HepG2 (cell line): ENCODE measurements around the gene SYDE1. TPM values are rescaled to one million over a fixed set of nuclear protein-coding genes. Genes with fewer than 3 reads are reported as not detected.

ENCODE experiments used
- ATAC-seq: fragments of 200-7000 bp; cut with Tn5 transposase; 3 replicates; pipeline ENCODE4 v1.9.1; 2020; ENCODE audit warnings: mild to moderate bottlenecking, moderate library complexity
- BruUV-seq: library from RNA; stranded (reverse); fragments of 400-500 nt; replicated peaks from 2 replicates; lab custom pipeline; 2021; lab: Mats Ljungman, UMichigan
- CTCF ChIA-PET: fragments of 300-600 bp; formaldehyde crosslinking; extraction: SDS; loops from one replicate; lab custom pipeline; 2021; ENCODE audit warnings: low total read pairs, inconsistent platforms, low intra/inter-chr PET ratio; lab: Yijun Ruan, JAX
- POLR2A ChIA-PET: fragments of 350-600 bp; sonication (Branson Sonifier 250); formaldehyde crosslinking; loops from one replicate; lab custom pipeline; 2020; ENCODE audit warnings: antibody characterized with exemption, inconsistent platforms; lab: Yijun Ruan, JAX
- DNase-seq: peaks from one replicate; pipeline ENCODE4 v3.0.0-alpha.2; 2015; ENCODE audit warnings: low spot score
- FAIRE-seq: peaks from 3 replicates; lab custom pipeline; 2011; peaks lifted over from hg19 to GRCh38; lab: Jason Lieb, UNC
- H2AFZ ChIP-seq: one replicate; pipeline ENCODE4 v1.6.1; 2011; ENCODE audit warnings: low read length, inconsistent platforms
- H3K27ac ChIP-seq: fragments of 300-600 bp; 3 replicates; pipeline ENCODE4 v1.8.0; 2011; ENCODE audit warnings: mixed run types, mild to moderate bottlenecking, mixed read lengths, low read length, inconsistent platforms; ENCODE audit not compliant: insufficient read depth; ENCODE audit errors: extremely low read length
- H3K27me3 ChIP-seq, 2 experiments: fragments of 200-600 bp in 1 of 2; 2 replicates in 1 of 2; 3 replicates in 1 of 2; pipeline versions ENCODE4 v1.6.0 to v1.8.0; 2011; ENCODE audit warnings: low read length in 2 of 2, mild to moderate bottlenecking in 2 of 2, moderate library complexity in 2 of 2, inconsistent platforms in 1 of 2; ENCODE audit not compliant: insufficient read depth in 2 of 2, control insufficient read depth in 1 of 2
- H3K36me3 ChIP-seq, 2 experiments: fragments of 200-600 bp in 1 of 2; replicated peaks in 1 of 2; 2 replicates in 1 of 2; 3 replicates in 1 of 2; pipeline versions ENCODE4 v1.5.1 to v1.8.0; 2011; ENCODE audit warnings: low read length in 2 of 2, inconsistent platforms in 1 of 2; ENCODE audit not compliant: insufficient read depth in 2 of 2, control insufficient read depth in 1 of 2
- H3K4me1 ChIP-seq: 2 replicates; pipeline ENCODE4 v1.5.1; 2012; ENCODE audit warnings: low read length, inconsistent platforms; ENCODE audit not compliant: insufficient read depth
- H3K4me2 ChIP-seq: 2 replicates; pipeline ENCODE4 v1.6.0; 2011; ENCODE audit warnings: low read depth, low read length, inconsistent platforms
- H3K4me3 ChIP-seq, 3 experiments: fragments of 200-600 bp in 1 of 3; sonication (generic), shearing (Covaris generic) in 1 of 3; replicated peaks in 1 of 3; 2 replicates each; pipeline ENCODE4 v1.5.1; 2011 to 2016; ENCODE audit warnings: low read length in 3 of 3, inconsistent platforms in 2 of 3, low read depth in 2 of 3, mild to moderate bottlenecking in 2 of 3, control low read depth in 1 of 3, mixed read lengths in 1 of 3; ENCODE audit not compliant: insufficient read depth in 1 of 3
- H3K79me2 ChIP-seq: one replicate; pipeline ENCODE4 v1.6.1; 2011; ENCODE audit warnings: low read length, inconsistent platforms; ENCODE audit not compliant: insufficient read depth
- H3K9ac ChIP-seq: 2 replicates; pipeline ENCODE4 v1.6.0; 2011; ENCODE audit warnings: mild to moderate bottlenecking, low read depth, low read length, inconsistent platforms; ENCODE audit not compliant: insufficient read depth
- H3K9me3 ChIP-seq: 2 replicates; pipeline ENCODE4 v1.5.1; 2012; ENCODE audit warnings: mild to moderate bottlenecking, low read length
- H4K20me1 ChIP-seq: 2 replicates; pipeline ENCODE4 v1.6.0; 2011; ENCODE audit warnings: inconsistent platforms, mild to moderate bottlenecking, low read length, moderate library complexity; ENCODE audit not compliant: insufficient read depth
- ARNTL ChIP-seq: sonication (generic); formaldehyde crosslinking; IDR thresholded peaks from 2 replicates; pipeline ENCODE4 v1.4.0; 2020; ENCODE audit warnings: mild to moderate bottlenecking, missing genetic modification reagents
- HMG20A ChIP-seq: IDR thresholded peaks from 2 replicates; pipeline ENCODE4 v1.6.1; 2016; ENCODE audit warnings: borderline replicate concordance
- MTA1 ChIP-seq: sonication (generic); formaldehyde crosslinking; IDR thresholded peaks from 2 replicates; pipeline ENCODE4 v1.4.0; 2020; ENCODE audit warnings: missing genetic modification reagents, mild to moderate bottlenecking, borderline replicate concordance
- PRDM15 ChIP-seq: sonication (generic); formaldehyde crosslinking; IDR thresholded peaks from 2 replicates; pipeline ENCODE4 v1.4.0; 2020; ENCODE audit warnings: missing genetic modification reagents
- SNRNP70 ChIP-seq: fragments of 200-400 bp; formaldehyde crosslinking; IDR thresholded peaks from 2 replicates; pipeline ENCODE4 v1.6.1; 2017; ENCODE audit warnings: mild to moderate bottlenecking, low read depth, low read length, moderate library complexity
- ZFP1 ChIP-seq: IDR thresholded peaks from 2 replicates; pipeline ENCODE4 v1.6.1; 2016
- ZMAT3 ChIP-seq: sonication (generic); formaldehyde crosslinking; conservative IDR thresholded peaks from 2 replicates; pipeline ENCODE4 v1.7.0; 2021; ENCODE audit warnings: missing genetic modification reagents
- ZNF543 ChIP-seq: sonication (generic); formaldehyde crosslinking; IDR thresholded peaks from 2 replicates; pipeline ENCODE4 v1.4.0; 2020; ENCODE audit warnings: mild to moderate bottlenecking, missing genetic modification reagents
- ZNF563 ChIP-seq: sonication (generic); formaldehyde crosslinking; IDR thresholded peaks from 2 replicates; pipeline ENCODE4 v1.8.0; 2022; ENCODE audit warnings: mild to moderate bottlenecking, moderate library complexity, missing genetic modification reagents
- ZNF709 ChIP-seq: sonication (generic); formaldehyde crosslinking; IDR thresholded peaks from 2 replicates; pipeline ENCODE4 v1.5.0; 2020; ENCODE audit warnings: mild to moderate bottlenecking, missing genetic modification reagents
- ZSCAN31 ChIP-seq: sonication (generic); formaldehyde crosslinking; IDR thresholded peaks from 2 replicates; pipeline ENCODE4 v1.5.0; 2020; ENCODE audit warnings: low read depth, mild to moderate bottlenecking, missing genetic modification reagents
- WGBS: methylation state at CpG from one replicate; pipeline ENCODE4 v1.1.6; 2017; ENCODE audit warnings: low lambda C conversion rate; 5-methylcytosine and 5-hydroxymethylcytosine counted together
- in situ Hi-C: cut with HindIII; loops from 2 replicates; pipeline ENCODE4 v1.10.0; 2017; ENCODE audit warnings: low pct_unique_long_range_greater_than_20kb; ENCODE audit not compliant: extremely low pct_ligation_motif_present
- intact Hi-C: fragments of 100-400 bp; cut with micrococcal nuclease; formaldehyde crosslinking; loops from one replicate; pipeline ENCODE4 v1.10.0; 2022; ENCODE audit not compliant: unreplicated experiment
- polyA plus RNA-seq, 8 experiments: library from polyadenylated mRNA; depleted of rRNA in 3 of 8; stranded (reverse) in 7 of 8; unstranded in 1 of 8; fragments of >200 nt; fragmentation: Illumina TruSeq in 4 of 8; extraction: Trizol in 4 of 8; gene quantifications; 2 replicates each; pipeline versions ENCODE4 v1.2.1 to v1.2.3, GENCODE V29; 2011 to 2016; ENCODE audit warnings: low read depth in 4 of 8, missing spikeins in 1 of 8, mixed read lengths in 1 of 8; ENCODE audit not compliant: insufficient read depth in 1 of 8
- total RNA-seq, 5 experiments: library from RNA; depleted of rRNA; stranded (reverse); fragments of >200 nt; fragmentation: Illumina TruSeq; extraction: Trizol; gene quantifications; 2 replicates each; pipeline ENCODE4 v1.2.3, GENCODE V29; 2016; ENCODE audit warnings: low read depth in 1 of 5
- TF ChIP-seq, protein P1 (sequence below): sonication (generic); formaldehyde crosslinking; IDR thresholded peaks from 2 replicates; pipeline ENCODE4 v1.9.0; 2021; ENCODE audit warnings: missing genetic modification reagents, borderline replicate concordance
- TF ChIP-seq, protein P2 (sequence below): sonication (generic); formaldehyde crosslinking; IDR thresholded peaks from 2 replicates; pipeline ENCODE4 v1.4.0; 2020; ENCODE audit warnings: mild to moderate bottlenecking, missing genetic modification reagents

The SYDE1 gene
- total and polyA plus RNA-seq, 2 of the 13 experiments (the other 11 are each of a cell fraction or from before 2014, with no cell fraction given): 4.3 to 13.6 TPM

GRCh38 chr19:15124572-15125231 is 17.5 kb downstream of the SYDE1 start:
- peaks cover 17% of the 10 kb centered on the region for H3K79me2 ChIP-seq
- no peaks in the 10 kb centered on the region for H4K20me1 ChIP-seq
- DNase-seq (peak; percentile 50), FAIRE-seq (no peak), ATAC-seq (peak; percentile 65)
- intact Hi-C loops (no loop called here), in situ Hi-C loops (no loop called here)
- H3K27ac ChIP-seq: peak overlapping the region; percentile 91
- peaks cover 38% of the 10 kb centered on the region for H3K4me1 ChIP-seq
- H3K9ac ChIP-seq: peak overlapping the region; percentile 87
- BruUV-seq: TSS peak; percentile 57
- peaks cover 11 to 19% of the 10 kb centered on the region in 2 experiments for H3K36me3 ChIP-seq
- H2AFZ ChIP-seq: no peak overlapping the region
- CTCF ChIA-PET: no interaction called here
- H3K4me3 ChIP-seq: peak overlapping the region; percentile 75 to 89 (median 79)
- POLR2A ChIA-PET: interaction anchor here (0.6 to 2.6 kb wide), 5 partner anchors 9 to 621 kb away, joined by 3 to 19 read pairs (median 9); no protein-coding TSS in a partner anchor
- H3K27me3 ChIP-seq: no peaks in the 10 kb centered on the region; a peak in 1 of 5 replicates
- no peaks in the 10 kb centered on the region for H3K9me3 ChIP-seq
- 8% methylated on average over 10 of the region's 33 CpGs for WGBS
- peak overlapping the region; percentile 91 for H3K4me2 ChIP-seq
- TF ChIP-seq ZSCAN31 (CRISPR knock-in tag) (0 out of 2 replicates have a peak, but pooled peaks have one; percentile 79), SNRNP70 (no peak), PRDM15 (CRISPR knock-in tag) (no peak), ZFP1 (CRISPR knock-in tag) (0 out of 2 replicates have a peak, but pooled peaks have one; percentile 16), ZNF709 (CRISPR knock-in tag) (peak; percentile 45), ZNF543 (CRISPR knock-in tag) (0 out of 2 replicates have a peak, but pooled peaks have one; percentile 5), ZMAT3 (0 out of 2 replicates have a peak, but pooled peaks have one; percentile 4), HMG20A (CRISPR knock-in tag) (no peak), ZNF563 (CRISPR knock-in tag) (0 out of 2 replicates have a peak, but pooled peaks have one; percentile 70), ARNTL (CRISPR knock-in tag) (no peak), MTA1 (CRISPR knock-in tag) (no peak)
- TF ChIP-seq, protein P1, sequence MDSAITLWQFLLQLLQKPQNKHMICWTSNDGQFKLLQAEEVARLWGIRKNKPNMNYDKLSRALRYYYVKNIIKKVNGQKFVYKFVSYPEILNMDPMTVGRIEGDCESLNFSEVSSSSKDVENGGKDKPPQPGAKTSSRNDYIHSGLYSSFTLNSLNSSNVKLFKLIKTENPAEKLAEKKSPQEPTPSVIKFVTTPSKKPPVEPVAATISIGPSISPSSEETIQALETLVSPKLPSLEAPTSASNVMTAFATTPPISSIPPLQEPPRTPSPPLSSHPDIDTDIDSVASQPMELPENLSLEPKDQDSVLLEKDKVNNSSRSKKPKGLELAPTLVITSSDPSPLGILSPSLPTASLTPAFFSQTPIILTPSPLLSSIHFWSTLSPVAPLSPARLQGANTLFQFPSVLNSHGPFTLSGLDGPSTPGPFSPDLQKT (CRISPR knock-in tag): no peak
- TF ChIP-seq, protein P2, sequence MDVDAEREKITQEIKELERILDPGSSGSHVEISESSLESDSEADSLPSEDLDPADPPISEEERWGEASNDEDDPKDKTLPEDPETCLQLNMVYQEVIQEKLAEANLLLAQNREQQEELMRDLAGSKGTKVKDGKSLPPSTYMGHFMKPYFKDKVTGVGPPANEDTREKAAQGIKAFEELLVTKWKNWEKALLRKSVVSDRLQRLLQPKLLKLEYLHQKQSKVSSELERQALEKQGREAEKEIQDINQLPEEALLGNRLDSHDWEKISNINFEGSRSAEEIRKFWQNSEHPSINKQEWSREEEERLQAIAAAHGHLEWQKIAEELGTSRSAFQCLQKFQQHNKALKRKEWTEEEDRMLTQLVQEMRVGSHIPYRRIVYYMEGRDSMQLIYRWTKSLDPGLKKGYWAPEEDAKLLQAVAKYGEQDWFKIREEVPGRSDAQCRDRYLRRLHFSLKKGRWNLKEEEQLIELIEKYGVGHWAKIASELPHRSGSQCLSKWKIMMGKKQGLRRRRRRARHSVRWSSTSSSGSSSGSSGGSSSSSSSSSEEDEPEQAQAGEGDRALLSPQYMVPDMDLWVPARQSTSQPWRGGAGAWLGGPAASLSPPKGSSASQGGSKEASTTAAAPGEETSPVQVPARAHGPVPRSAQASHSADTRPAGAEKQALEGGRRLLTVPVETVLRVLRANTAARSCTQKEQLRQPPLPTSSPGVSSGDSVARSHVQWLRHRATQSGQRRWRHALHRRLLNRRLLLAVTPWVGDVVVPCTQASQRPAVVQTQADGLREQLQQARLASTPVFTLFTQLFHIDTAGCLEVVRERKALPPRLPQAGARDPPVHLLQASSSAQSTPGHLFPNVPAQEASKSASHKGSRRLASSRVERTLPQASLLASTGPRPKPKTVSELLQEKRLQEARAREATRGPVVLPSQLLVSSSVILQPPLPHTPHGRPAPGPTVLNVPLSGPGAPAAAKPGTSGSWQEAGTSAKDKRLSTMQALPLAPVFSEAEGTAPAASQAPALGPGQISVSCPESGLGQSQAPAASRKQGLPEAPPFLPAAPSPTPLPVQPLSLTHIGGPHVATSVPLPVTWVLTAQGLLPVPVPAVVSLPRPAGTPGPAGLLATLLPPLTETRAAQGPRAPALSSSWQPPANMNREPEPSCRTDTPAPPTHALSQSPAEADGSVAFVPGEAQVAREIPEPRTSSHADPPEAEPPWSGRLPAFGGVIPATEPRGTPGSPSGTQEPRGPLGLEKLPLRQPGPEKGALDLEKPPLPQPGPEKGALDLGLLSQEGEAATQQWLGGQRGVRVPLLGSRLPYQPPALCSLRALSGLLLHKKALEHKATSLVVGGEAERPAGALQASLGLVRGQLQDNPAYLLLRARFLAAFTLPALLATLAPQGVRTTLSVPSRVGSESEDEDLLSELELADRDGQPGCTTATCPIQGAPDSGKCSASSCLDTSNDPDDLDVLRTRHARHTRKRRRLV (CRISPR knock-in tag): peak; percentile 14; the same call in 1 of the 2 replicates
